GM18505 (cell line): ENCODE data around the gene TUFM.
"Not testable (repeated sequence)": the region's sequence is repeated elsewhere in the genome, so short reads cannot be mapped to it uniquely, and the experiment has no call there.

Experiments
- ATAC-seq: cut with Tn5 transposase; IDR thresholded peaks from one replicate; pipeline ENCODE4 v1.9.1; 2021; ENCODE audit not compliant: unreplicated experiment
- POLR2A ChIP-seq: IDR thresholded peaks from 4 replicates; pipeline ENCODE4 v1.6.1; 2011; ENCODE audit warnings: borderline replicate concordance; ENCODE audit not compliant: insufficient read depth, insufficient read length; ENCODE audit errors: extremely low read depth

The TUFM gene

DNA sequence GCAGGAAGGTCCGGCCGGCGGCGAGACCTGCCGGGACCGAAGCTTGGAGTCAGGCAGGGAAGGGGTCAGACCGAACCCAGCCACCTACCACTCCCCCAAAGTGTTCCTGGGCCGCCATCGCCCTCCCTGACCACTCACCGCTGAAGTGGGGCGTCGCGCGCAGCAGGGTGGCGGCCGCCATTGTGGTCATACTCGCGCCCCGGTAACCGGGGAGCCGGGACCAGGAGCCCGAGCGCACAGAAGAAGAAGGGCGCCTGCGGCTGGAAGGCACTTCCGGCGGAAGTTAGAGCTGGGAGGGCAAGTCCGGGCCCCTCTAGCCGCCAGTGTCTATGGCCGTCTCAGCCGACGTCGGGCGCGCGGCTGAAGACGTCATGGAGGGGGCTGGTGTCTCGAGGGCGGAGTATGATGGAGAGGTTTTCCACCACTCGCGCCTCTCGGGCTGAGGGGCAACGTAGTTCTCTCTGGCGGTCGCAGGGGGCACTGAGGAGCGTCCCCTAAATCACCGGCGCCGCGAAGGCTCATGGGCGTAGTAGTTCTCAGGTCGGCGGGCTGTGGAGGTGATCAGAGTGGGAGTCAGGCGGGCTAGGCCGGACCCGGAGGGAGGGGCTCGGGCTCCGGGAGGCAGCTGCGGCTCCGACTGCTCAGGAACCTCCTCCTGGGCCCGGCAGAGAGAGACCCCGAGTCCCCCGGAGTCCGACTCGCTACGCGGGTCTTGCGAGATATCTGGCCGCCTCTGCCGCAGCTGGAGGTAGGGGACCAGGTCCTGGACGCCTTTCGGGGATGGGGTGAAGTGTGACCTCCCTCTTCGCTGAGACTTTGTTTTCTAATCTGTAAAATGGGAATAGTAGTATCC, at the start of gene TUFM:
TUFM (minus strand) TSS at position 269 of the 853 bp plus-strand sequence; CDS start at position 190, 79 bp downstream.
- TF ChIP-seq POLR2A = peak; percentile 79
- ATAC-seq = peak; percentile 83

DNA sequence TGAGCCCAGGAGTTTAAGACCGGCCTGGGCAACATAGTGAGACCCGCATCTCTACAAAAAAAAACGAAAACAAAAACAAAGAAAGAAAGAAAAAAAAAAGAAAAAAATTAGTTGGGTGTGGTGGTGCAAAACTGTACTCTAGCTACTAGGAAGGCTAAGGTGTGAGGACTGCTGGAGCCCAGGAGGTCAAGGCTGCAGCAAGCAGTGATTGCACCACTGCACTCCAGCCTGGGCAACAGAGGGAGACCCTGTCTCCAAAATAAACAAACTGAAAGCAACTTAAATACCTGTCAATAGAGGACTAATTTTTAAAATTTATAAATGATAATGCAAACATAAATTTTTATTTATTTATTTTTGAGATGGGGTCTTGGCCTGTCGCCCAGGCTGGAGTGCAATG, 49.5 kb upstream of the TUFM start:
- no peak for ATAC-seq
- TF ChIP-seq POLR2A = no peak

DNA sequence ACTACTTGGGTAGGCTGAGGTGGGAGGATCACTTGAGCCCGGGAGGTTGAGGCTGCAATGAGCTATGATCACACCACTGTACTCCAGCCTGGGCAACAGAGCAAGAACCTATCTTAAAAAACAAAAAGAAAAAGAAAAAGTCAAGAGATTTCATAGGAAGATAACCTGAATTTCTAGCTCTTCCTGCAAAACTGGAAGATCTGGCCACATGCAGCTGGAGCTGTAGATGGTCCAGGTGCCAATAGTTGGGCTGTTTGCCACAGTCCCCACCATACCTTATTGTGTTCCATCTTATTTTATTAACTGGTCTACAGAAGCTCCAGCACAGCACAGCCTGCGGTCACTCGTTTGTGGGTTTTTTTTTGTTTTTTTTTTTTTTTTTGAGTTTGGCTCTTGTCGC, 47.1 kb upstream of the TUFM start:
- no peak for ATAC-seq
- no peak for TF ChIP-seq POLR2A

DNA sequence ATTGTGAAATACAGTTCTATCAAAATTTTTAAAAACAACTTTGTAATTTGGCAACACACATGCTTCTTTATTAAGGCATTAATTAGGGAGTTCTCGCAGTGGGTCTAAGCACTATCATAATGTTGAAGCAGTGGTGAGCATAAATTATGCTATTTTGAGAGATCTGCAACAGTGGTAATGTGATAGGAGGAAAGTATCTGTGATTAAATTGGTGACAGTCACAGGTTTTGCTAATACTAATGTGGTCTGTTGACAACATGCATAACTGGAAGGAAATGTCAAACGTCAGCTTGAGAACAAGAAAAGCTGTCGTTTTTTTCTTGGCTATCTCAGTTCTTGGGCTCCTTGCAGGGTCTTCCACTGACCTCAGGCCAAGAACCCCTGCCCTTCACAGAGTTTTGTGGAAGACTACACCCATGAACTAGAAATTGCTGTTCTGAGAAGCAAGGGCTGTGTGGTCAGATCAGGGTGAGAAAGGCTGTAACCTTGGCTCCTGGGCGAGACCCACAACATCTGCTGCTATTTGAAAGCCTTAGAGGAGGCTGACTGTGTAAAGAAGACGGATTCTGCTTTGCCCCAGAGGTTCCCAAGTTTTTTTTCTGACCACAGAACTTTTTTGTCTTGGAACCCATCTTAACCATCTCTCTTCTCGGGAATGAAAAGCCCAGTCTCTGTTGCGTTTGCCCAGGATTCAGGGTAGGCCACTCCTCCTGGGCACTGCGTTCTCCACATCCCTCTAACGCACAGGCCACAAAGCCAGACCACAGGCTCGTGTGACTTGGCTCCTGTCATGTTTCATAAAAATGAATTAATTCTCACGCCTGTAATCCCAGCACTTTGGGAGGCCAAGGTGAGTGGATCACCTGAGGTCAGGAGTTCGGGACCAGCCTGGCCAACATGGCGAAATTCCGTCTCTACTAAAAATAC, 46.1 kb upstream of the TUFM start:
- ATAC-seq = no peak
- no peak for TF ChIP-seq POLR2A

DNA sequence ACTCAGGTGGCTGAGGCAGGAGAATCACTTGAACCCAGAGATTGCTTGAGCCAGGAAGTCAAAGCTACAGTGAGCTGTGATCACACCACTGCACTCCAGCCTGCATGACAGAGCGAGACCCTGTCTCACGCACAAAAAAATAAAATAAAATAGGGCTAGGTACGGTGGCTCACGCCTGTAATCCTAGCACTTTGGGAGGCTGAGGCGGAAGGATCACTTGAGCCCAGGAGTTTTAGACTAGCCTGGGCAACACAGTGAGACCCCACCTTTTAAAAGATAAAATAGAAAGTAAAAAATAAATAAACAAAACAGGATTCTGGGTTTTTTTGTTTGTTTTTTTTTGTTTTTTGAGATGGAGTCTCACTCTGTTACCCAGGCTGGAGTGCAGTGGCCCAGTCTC, 44.2 kb upstream of the TUFM start:
- not testable (repeated sequence) for ATAC-seq

DNA sequence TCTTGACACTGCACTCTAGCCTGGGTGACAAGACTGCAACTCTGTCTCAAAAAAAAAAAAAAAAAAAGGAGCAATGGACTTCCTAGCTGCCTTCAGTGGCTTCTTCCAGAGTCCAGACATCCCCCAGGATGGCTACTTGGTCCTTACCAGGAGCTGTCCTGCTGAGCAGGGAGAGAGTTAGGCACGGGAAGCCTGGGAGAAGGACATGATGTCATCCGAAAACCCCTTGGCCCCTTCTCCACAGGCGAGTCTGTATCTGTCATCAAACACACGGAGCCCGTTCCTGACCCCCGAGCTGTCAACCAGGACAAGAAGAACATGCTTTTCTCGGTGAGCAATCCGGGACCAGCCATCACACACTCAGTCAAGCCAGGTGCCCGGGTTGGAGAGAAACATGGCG, 40.8 kb upstream of the TUFM start:
- no peak for ATAC-seq
- TF ChIP-seq POLR2A = no peak

DNA sequence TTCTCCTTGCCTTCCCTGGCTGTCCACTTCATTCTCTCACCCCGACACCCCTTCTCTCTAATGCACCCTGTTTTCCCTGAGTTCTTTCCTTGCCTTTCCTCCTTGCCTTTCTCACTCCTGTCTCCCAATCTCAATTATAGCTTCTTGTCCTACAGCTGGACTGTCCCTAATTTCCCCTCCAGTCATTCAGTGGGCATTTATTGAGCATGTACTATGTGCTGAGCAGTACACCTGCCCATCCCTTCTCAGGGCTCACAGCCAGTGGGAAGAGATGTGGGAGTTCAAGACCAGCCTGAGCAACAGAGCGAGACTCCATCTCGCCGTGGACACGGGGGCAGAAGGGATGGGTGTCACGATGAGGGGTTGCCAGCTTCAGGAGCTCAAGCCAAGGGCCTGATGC, 37.9 kb upstream of the TUFM start:
- ATAC-seq = no peak

DNA sequence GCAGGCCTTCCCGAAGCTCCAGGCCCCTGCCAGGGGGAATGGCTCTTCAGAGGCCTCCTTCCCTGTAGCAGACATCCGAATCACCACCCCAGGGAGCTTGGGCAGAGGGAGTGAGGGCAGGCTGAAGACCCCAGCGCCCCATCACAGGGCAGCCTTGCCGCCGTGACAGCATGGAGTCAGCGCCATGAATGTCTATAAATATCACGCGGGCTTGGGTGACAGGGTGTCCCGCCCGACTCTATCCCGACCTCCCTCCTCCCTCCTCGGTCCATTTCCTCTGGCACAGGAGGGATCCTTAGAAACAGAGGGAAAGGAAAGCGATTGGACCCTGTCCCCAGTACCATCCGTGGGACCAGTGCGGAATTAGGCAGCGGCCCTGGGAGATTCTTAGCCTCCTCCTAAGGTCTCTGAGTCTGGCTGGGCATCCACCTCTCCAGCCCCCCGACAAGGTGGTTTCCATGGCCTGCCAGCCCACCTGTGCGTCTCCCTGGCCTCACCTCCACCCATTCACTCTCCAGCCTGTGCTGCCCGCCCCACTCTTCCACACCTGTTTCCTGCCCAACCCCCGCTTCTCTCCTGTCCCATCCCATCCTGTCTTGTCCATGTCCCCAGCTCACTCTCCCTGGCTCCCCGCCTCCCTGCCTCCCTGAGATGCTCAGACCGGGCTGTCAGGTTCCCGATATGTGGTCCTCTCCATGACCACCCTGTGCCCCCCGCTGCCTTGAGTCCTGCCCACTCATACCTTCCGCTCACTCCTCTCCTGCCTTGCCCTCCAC, 37.3 kb upstream of the TUFM start:
- ATAC-seq = no peak
- no peak for TF ChIP-seq POLR2A

More for the DNA sequence above, 37.9 kb upstream of the TUFM start:
- no peak for TF ChIP-seq POLR2A

DNA sequence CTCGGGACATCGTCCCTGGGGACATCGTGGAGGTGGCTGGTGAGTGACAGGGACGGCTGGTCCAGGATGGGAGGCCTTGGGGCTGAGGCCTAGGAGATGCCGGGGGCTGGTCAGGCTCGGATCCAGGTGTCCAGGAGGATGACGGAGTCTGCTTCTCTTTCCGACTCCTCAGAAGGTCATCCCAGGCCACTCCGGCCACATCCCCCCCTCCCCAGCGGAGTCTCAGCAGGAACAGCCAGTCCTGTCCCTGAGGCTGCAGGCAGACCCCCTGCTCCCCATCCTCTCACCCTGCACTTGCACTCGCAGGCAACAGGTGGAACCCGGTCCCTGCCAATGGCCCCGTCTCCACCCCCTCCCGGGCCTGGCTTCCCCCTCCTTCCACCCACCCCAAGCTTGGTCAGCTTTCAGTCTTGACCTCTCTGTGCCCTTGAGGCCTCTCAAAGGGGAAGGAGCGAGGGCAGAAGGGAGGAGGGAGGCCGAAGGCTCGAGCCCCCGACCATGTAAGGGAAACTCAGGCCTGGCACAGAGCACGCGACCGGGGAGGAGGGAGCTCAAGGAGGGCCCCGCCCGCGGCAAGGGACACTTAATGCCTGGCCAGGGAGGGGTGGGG, 36.5 kb upstream of the TUFM start:
- no peak for ATAC-seq
- TF ChIP-seq POLR2A = no peak

DNA sequence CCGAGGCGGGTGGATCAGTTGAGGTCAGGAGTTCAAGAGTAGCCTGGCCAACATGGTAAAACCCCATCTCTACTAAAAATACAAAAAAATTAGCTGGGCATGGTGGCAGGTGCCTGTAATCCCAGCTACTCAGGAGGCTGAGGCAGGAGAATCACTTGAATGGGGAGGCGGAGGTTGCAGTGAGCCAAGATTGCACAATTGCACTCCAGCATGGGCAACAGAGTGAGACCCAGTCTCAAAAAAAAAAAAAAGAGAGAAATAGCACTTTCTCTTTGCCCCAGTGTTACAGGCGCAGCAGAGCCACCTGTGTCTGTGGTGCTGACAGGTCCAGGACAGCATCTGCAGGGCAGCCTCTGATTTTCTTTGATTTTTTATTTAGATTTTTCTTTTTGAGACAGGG, 35.4 kb upstream of the TUFM start:
- ATAC-seq = not testable (repeated sequence)

DNA sequence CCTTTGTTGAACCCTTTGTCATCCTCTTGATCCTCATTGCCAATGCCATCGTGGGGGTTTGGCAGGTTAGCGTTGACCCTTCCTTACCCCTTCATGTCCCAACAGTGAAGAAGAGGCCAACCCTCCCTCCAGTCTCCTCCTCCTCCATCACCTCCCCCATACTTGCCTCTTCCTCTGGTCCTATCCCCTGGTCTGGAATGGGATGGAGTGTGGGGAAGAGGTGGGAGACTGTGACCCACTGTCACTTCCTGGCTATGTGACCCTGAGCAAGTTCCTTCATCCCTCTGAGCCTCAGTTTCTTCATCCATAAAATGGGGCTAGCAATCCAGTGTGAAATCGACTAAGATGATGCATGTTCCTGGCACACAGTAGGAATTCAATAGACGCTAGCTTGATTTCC, 34.8 kb upstream of the TUFM start:
- TF ChIP-seq POLR2A = no peak
- no peak for ATAC-seq

DNA sequence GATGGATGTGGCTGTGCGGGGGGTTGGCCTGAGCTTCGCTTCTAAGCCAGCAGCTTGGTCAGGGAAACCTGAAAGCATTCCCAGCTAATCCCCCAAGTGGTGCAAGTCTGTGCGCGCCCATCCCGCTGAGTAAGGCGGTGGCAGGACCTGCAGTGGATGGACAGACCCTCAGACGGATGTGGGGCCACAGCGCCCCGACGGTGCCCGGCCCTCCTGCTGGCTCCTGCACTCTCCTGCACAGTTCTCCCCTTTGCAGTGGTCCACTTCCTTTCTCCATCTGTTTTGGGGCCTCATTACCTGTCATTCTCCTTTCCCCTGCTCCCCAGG, 34.4 kb upstream of the TUFM start:
- no peak for ATAC-seq
- TF ChIP-seq POLR2A = no peak

DNA sequence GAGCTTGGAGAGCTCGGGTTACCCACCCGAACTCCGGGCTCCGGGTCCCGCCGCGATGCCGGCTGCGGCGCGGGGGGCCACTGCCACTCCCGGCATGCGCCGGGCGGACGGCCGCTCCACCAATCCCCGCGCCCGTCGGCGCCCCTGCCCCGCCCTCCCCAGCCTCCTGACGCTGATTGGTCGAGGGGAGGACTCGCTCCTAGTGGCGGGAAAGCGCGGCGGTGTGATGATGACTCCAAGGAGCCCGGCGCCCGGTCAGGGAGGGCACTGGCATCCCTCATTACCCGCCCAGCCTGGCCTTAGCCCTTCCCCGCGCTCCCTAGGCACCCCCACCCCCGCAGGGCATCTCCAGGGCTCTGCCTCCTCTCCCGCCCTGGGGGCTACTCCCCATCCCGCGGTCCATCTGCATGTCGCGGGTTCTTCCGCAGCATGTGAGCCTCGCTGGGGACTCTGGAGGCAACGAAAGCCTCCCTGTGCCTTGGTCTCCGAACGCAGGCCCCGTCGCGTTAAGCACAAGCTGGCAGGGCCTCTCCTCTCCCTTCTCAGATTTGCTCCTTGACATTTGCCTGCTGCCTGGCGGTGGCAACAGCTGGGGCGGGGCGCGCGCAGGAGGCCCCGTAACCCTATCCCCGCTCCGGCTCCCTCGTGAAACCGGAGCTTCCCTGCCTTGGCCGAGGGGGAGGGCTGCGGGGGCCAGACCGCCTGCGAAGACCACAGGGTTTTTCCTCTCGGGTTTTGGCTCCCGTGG, 33.9 kb upstream of the TUFM start:
- peak; percentile 74 for TF ChIP-seq POLR2A
- peak; percentile 74 for ATAC-seq

DNA sequence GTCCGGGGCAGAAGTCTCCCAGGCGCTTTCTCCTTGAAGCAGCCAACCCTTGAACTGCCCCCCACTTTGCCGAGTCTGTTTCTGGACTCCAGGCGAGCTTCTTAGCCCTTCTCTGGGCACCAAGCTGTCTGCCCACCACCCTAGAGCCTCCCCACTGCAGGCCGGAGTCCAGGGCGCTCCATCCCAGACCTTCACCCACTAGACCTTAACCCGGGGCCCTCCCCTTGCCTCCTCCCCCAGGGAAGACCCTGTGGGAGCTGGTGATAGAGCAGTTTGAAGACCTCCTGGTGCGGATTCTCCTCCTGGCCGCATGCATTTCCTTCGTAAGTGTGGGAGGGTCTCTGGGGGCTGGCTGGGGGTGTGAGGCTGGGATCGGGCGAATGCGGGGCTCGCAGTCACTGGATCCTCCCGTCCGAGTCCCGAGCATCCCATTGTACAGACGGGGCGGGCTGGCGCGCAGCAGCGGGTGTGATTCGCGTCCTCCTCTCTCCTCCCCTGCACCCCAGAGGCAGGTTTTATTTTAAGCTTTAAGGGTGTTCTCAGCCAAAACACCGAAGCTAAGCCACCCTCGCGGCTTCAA, 33.2 kb upstream of the TUFM start:
- TF ChIP-seq POLR2A = no peak
- ATAC-seq = no peak
